Measurements from ENCODE around the gene GALNT2. TPM values are rescaled to one million over a fixed set of nuclear protein-coding genes. Genes with fewer than 3 reads are reported as not detected.

Gene GALNT2
- total and polyA plus RNA-seq, 2 of the 4 experiments (the other 2 are of a cell fraction) = 50.4 to 189 TPM

GRCh38 chr1:230285351-230285750, 218.3 kb downstream of the GALNT2 start:
- intact Hi-C loops (cut with micrococcal nuclease) (no loop called here), in situ Hi-C loops (cut with MboI; ENCODE audit: low sequenced_read_pairs) (no loop called here), dilution Hi-C loops (cut with HindIII; ENCODE audit: low sequenced_read_pairs, unreplicated experiment) (no loop called here)
- H2BK120ac ChIP-seq (ENCODE audit: low read depth, low read length) = no peak overlapping the region
- no peak overlapping the region for H3K4me3 ChIP-seq (ENCODE audit: insufficient read depth, low read depth, low read length)
- no peaks in the 10 kb centered on the region; the same call in 1 of the 2 replicates for H3K9me1 ChIP-seq (ENCODE audit: insufficient read depth, low read length)
- no peak overlapping the region for H3K18ac ChIP-seq (ENCODE audit: low read depth, low read length)
- no peak overlapping the region for H3K14ac ChIP-seq (replicated peaks; ENCODE audit: low read depth, low read length)
- H4K20me1 ChIP-seq (ENCODE audit: insufficient read depth, low read length) = no peaks in the 10 kb centered on the region
- H2AK5ac ChIP-seq (ENCODE audit: low read depth, low read length) = no peak overlapping the region
- no peak overlapping the region for H2BK20ac ChIP-seq (ENCODE audit: low read depth, low read length)
- TF ChIP-seq MXI1 (IDR thresholded peaks at IDR 0.05; ENCODE audit: borderline replicate concordance, low read depth, low read length) (no peak), ELK1 (IDR thresholded peaks at IDR 0.05; ENCODE audit: borderline replicate concordance, low read depth, low read length) (no peak), CHD1 (IDR thresholded peaks at IDR 0.05; ENCODE audit: low read depth, low read length) (no peak), NFE2L2 (IDR thresholded peaks at IDR 0.05; ENCODE audit: low read depth, low read length) (no peak), SMC3 (IDR thresholded peaks at IDR 0.05; ENCODE audit: low read depth, low read length) (no peak), RFX5 (IDR thresholded peaks at IDR 0.05; ENCODE audit: low read depth, low read length) (no peak), RCOR1 (IDR thresholded peaks at IDR 0.05; ENCODE audit: insufficient replicate concordance, low read length) (no peak), CTCF (conservative IDR thresholded peaks at IDR 0.05; ENCODE audit: low read depth, low read length) (no peak), USF2 (IDR thresholded peaks at IDR 0.05; ENCODE audit: low read depth, low read length) (no peak), POLR2A (IDR thresholded peaks at IDR 0.05; ENCODE audit: low read depth, low read length) (no peak), BHLHE40 (IDR thresholded peaks at IDR 0.05; ENCODE audit: low read depth, low read length) (no peak), CEBPB (IDR thresholded peaks at IDR 0.05; ENCODE audit: low read depth, low read length) (no peak), MAZ (IDR thresholded peaks at IDR 0.05; ENCODE audit: borderline replicate concordance, low read depth, low read length) (no peak), RAD21 (IDR thresholded peaks at IDR 0.05; ENCODE audit: low read length) (no peak), MAFK (IDR thresholded peaks at IDR 0.05; ENCODE audit: low read depth, low read length) (no peak)
- peaks cover 7% of the 10 kb centered on the region for H3K36me3 ChIP-seq (ENCODE audit: control insufficient read depth, insufficient read depth, low read length)
- H3K4ac ChIP-seq (ENCODE audit: low read depth, low read length) = no peak overlapping the region
- no peaks in the 10 kb centered on the region for H3K4me1 ChIP-seq (ENCODE audit: control insufficient read depth, insufficient read depth, low read length)
- no peak overlapping the region for H4K91ac ChIP-seq (ENCODE audit: insufficient read depth, low read depth, low read length)
- H2BK15ac ChIP-seq (ENCODE audit: low read depth, low read length) = no peak overlapping the region
- no peak overlapping the region for H2BK5ac ChIP-seq (ENCODE audit: low read depth, low read length, poor library complexity, severe bottlenecking)
- no peak overlapping the region for H3K23ac ChIP-seq (ENCODE audit: low read depth, low read length)
- H4K8ac ChIP-seq (ENCODE audit: low read depth in 2 of 2, low read length in 2 of 2) = no peak overlapping the region
- BruUV-seq (replicated peaks) = no TSS peak
- H3K9ac ChIP-seq (ENCODE audit: low read depth, low read length) = no peak overlapping the region
- DNase-seq (no peak), ATAC-seq (ENCODE audit: low read depth) (no peak)
- H3K27ac ChIP-seq (ENCODE audit: insufficient read depth, low read length) = no peak overlapping the region
- no peak overlapping the region for H4K5ac ChIP-seq (ENCODE audit: low read depth, low read length)
- no peak overlapping the region for H3K56ac ChIP-seq (ENCODE audit: extremely low read depth, insufficient read depth, low read length)
- H3K79me1 ChIP-seq (ENCODE audit: low read depth in 1 of 2, low read length in 2 of 2) = no peaks in the 10 kb centered on the region
- POLR2A ChIA-PET (ENCODE audit: unreplicated experiment) = no interaction called here
- no peak overlapping the region for H3K4me2 ChIP-seq (ENCODE audit: low read depth, low read length)
- H2AK9ac ChIP-seq (replicated peaks; ENCODE audit: low read depth, low read length, poor library complexity) = no peak overlapping the region
- H3K27me3 ChIP-seq (ENCODE audit: control insufficient read depth, insufficient read depth, low read length) = no peaks in the 10 kb centered on the region; the same call in 1 of the 2 replicates
- CTCF ChIA-PET = no interaction called here
- no peaks in the 10 kb centered on the region for H3K9me3 ChIP-seq (ENCODE audit: control insufficient read depth, insufficient read depth, low read length)
- no CpG with 5 or more reads among the region's 7 CpGs for WGBS, 2 experiments (ENCODE audit: extremely low coverage in 2 of 2, insufficient read length in 1 of 2)
- H2AFZ ChIP-seq (replicated peaks; ENCODE audit: low read length, poor library complexity) = no peak overlapping the region

All from IMR-90 (cell line).